ENCODE results near the gene GRXCR1.

GRXCR1 gene

DNA sequence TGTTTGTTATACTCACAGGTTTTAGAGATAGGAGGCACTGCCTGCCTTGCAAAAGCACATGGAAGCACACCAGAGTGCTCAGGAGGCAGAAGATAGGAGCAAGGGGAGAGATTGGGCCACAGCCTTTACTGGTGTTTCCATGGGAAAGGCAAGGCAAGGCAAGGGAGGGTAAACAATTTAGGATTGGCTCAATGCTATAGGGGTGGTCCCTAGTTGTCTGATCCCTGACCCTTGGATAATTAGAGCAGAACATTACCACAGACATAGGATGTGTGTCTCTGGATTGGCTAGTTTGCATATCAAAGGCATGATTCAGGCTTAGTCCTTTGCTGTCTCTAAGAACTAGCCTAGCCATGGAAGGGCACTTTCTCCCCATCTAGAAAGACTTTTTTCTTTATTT lies 36.1 kb downstream of the GRXCR1 start:
- DNase-seq, result no peak

DNA sequence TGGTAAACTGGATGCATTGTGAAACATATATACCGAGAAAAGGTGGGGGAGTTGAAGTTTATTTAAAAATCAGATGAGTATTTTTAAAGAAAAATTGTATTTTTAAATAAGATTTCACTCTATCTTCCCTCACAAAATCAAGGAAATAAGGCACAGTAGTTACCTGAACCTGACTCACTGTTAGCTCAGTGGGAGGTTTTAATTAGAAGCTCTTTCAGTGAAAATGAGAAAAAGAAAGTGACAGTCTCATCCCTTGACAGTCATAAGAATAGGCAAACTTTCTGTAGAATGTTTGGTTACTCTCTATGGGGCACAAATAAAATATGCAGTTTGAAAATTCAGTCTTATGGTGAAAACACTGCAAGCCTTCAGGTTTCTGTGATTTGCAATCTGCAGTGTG lies 49.7 kb downstream of the GRXCR1 start:
- no peak for DNase-seq

DNA sequence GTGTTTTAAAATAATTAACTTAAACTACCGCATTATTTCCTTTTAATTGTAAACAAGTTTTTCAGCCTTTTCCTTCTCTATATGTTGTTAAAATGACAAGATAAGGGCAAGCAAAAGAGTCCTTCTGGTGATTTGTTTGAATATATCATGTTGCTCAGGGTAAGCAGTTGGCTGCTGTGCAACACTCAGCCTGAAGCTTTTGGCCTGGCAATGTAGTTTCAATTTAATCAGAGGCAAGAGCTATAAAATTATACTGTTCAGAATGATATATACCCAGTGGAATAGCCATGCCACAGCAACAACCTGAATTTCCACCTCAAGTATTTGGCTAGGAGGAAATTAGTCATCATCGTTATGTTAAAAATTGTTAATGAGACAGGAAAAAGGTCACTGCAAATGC lies 53.4 kb downstream of the GRXCR1 start:
- DNase-seq, result no peak

DNA sequence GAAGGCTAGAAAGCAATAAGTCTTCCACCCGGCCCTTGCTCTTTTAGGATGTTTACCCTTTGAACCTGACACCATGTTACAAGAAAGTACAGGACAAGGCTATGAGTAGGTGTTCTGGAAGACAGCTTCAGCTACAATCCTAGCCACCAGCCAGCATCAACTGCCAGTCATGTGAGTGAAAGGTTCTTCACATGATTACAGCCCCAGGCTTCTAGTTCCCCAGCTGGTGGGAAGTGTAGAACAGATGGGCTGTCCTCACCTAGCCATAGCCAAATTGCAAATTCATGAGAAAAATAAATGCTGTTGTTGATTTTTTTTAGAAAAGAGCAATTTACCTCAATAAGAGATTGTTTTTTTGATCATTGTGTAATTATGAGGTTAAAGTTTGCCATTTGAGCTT lies 60.8 kb downstream of the GRXCR1 start:
- DNase-seq, result no peak

DNA sequence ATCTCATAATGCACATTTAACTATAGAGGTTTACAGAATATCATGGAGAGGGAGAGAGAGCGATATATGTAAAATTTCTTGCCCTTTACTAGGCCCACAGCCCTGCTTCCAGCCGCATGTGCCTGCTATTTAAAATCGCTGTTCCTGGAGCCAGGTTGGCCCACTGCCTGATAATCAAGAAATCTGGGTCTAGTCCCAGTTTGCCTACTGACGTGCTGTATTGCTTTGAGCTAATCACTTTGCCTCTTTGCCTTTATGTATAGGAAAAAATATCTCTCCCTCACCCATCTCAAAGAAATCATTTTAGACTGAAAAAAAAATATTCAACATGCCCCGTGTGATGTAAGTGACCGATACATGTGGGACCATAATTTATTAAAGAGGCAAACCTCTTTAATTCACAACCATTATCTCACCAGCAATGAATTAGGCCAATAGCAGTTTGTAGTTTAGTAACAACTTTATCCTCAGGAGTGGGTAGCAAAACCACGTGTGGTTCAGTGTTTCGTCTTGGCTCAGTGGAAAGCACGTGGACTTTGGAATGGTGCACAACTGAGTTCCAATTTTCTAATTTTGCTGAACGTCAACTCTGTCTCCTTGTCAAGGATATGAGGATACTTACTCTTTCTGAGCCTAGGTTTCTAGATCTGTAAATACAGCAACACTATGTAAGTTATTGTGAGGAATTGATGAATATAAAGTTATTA lies 62.6 kb downstream of the GRXCR1 start:
- DNase-seq, result no peak

DNA sequence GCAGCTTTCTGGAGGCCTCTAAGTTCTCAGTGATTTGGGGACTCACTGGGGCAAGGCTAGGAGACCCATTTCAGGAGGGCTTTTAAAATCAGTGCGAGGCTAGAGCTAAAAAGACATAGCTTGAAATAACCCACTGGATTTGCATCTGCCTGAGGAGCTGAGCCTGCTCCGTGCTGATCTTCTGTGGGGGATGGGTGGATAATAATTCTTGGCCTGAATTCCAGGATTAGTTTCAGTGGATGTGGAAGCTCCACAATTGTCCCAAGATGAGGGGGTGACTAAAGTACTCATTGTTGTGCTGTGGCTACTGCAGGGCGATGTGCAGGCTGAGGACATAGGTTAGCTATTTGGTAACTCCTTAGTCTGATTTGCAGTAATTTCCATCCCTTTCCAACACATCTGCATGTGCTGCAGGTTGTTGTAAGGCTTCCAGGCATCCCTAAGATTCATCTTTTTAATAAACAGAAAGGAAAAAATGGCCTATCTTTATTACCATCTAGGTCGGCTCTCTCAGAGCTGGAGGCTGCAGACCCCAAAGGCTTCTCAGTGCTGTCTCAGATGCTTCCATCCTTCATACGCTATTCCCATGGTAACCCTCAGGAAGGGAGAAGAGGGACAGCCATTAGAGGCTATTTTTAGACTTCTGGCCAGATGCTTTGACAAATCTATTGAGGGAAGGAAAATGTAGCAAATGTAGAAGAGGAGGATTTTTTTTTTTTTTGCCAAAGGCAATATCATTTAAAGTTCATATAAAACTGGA lies 63.4 kb downstream of the GRXCR1 start:
- DNase-seq, result no peak

DNA sequence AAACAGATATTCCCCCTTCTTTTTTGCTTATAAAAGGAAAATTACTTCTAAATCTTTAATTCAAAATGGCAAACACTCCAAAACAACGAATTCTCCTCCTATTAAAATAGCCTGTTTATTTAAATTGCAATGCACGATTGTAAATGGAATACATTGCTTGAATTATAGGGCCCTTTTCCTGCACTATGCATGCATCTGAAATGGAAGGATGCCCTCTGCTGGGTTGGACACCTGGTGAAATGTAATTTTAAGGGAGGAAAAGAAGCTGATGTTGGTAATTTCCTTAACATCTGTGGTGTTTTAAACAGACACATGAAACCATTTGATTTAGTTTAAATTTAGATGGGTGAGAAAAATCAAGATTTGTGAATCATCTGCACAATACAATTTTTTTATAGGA lies 72.8 kb downstream of the GRXCR1 start:
- DNase-seq, result no peak

DNA sequence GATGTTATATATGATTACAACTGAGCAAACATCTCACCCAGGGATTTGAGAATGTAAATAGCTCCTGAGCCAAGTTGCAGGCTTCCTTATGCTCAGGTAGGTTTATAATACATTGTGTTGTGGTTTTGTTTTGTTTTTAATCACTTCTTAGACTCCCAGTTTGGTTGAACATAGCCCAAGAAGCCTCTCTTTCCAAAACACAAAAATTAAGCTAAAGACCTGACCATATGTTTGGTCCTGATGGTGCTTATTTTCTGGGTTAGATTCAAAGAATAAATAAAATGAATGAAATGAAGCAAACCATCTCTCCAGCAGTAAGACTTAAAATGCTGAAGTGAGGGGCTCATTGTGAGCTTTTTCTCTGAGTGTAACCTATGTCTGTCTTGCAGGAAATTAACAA lies 93.5 kb downstream of the GRXCR1 start:
- no peak for DNase-seq

DNA sequence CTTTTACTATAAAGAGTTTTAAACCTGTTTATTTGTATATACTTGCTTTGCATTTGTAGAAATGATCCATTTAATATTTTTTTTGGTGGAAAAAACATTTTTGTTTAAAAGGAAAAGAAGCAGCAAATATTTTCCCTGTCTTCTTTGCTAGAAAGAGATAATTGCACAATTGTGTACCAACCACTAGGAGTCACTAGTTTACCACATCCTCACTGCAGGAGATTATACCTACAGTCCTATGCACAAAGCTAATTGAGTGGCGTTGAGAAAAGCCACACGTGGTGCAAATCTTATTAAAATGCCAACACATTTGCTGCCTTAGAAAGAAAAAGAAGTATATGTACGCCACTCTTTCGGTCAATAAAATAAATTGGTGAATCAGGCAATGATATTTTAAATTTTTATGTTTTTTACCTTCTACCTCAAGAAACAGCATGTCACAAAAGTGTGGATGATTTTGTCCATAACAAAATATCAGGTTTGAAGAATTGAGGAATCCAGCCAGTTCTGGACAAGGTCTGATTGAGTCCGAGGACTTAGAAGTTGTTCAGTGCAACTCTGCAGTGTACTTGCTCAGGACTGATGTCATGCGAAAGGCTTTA lies 102.9 kb downstream of the GRXCR1 start:
- DNase-seq, result no peak

DNA sequence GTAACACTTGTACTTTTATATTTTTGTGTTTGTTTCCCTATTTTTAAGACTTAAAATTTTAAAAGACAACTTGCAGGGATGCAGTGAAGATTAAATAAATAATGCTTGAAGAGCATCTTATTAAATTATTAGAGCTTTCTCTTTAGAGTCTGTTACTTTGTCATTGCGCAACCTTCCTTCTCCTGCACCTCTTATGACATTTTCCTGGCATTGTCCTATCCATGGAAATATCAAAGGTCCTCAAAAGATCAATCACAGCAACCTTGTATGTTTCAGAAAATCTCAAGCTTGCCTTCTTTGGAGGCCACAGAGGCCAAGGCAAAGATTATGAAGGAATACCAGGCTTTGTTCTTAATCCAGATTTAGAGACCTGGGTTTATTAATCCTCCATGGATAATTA lies 116.3 kb downstream of the GRXCR1 start:
- DNase-seq, result no peak

DNA sequence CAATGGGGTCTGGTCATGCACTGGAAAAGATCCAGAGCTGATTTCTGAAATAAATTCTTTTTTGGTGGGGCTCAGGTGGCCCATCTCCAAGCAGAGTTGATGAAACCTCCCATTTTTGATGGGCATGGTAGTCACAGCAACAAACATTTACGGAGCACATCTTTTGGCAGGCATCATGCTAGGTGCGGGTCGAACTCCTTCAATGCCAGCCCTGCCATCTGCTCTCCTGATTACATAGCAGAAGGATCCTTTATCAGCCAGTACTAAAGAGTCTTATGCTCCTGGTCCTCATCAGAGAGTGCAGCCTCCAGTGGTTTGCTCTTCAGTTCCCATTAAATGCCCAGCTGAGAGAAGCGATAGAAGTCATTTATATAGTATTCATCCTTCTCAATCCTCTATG lies 121.7 kb downstream of the GRXCR1 start:
- DNase-seq, result no peak

DNA sequence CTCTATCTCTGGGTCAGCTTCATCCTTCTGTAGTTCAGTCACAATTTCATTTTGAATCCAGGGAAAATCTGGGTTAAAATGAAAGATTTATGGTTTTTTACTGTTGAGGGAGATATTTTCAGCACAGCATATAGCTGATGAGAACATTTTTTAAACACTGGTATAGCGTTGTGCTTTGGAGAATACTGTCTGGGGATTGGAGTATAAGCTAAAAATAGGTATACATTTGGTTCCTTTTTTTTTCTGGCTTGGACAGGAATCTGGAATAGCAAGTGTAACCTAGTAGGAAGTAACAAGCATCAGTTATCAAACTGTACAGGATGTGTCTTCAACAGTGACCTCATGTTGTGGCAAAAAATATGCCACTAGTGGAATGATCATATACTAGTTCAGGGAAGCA lies 149.1 kb downstream of the GRXCR1 start:
- DNase-seq, result no peak

DNA sequence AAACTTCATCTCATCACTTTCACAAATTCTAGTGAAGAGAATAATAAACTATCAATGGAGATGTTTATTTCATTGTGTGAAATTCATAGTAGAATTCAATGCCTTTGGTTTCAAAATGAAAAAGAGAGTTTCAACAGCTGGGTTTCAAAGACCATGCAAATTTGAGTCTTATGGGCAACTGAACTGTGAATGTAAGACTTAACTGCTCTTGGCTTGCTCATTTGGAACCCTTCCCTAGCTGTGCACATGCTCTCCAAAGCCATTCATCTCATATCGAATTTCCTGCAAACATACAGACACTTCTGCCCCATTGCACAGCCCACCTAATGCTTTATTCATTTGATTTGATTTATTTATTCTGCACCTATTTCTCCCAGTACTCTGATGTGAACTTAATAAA lies 154.5 kb downstream of the GRXCR1 start:
- DNase-seq, result no peak

DNA sequence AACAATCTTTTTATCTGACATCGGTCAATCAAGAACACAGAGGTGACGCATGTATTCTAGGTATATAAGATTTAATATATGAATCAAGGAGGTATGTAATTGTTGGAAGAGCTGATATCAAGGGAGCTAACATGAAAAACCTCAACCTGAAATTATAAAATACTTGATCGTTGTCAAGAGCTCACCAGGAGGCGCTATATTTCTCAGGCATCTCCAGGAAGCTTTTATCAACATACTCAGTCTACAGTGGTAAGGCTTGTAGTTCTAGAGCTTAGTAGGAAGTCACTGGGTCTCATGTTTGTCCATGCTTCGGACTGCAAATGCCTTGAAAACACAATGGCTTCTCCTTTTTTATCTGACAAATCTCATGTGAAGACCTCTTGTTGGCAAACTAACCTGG lies 156.1 kb downstream of the GRXCR1 start:
- no peak for DNase-seq

DNA sequence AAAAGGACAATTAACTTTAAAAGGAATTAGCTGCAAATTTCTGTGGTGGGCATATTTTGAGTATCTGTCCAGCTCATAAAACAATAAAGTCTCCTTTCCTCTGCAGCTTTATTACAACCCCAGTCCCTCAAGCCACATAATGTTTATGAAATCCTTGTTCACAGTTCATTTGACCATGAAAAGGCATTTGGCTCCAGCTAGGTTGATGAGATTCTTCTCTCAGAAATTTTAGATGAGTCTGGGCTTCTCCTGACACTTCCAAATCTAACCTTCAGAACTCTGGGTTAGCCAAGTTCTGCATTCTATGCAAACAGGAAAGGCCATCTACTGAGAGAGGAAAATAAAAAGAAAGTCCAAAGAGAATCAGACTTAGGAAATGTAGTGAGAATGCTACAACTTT lies 156.8 kb downstream of the GRXCR1 start:
- no peak for DNase-seq

DNA sequence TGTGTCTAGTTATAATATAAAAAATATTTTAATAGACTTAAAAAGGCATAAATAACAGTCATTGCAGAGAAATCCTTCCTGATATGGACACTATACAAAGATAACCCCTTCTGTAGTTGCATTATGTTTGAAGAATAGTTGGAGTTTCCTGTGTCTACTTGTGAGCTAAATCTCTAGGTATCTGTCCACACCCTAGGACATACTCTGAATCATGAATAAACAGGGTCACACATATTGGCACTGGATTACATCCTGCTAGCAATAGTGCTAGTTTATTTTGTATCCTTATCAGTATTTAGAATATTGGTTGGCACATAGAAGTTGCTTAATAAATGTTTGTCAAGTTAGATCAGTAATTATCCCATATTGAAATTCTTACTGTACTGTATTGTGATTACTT lies 173.9 kb downstream of the GRXCR1 start:
- no peak for DNase-seq

DNA sequence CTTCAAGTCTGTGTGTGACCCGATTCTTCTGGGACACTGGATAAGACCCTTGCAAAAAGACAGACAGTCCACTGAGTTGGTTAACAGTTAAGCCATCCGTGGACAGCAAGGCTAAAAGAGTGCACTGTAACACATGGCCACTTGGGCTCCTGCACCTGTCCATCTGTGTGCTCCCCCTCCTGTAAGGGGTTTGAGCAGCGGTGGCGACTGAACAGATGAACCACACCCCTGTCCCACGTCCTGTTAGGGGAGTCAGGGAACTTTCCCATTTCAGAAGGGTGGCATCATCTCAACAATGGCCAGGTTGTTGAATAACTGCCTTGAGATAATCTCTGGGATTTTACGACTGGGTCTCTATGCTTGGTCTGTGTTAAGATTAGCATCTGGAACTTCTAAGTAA lies 178.6 kb downstream of the GRXCR1 start:
- no peak for DNase-seq
